SK-N-SH (cell line): ENCODE measurements around the gene YPEL1. TPM values are rescaled to one million over a fixed set of nuclear protein-coding genes. Genes with fewer than 3 reads are reported as not detected.

ENCODE experiments used
- CTCF ChIA-PET: fragments of 300-600, 350-600 bp; formaldehyde crosslinking; extraction: SDS; loops from one replicate; lab custom pipeline; 2021; lab: Yijun Ruan, JAX
- POLR2A ChIA-PET: fragments of 350-600 bp; sonication (Branson Sonifier 250); formaldehyde crosslinking; extraction: SDS; loops from one replicate; lab custom pipeline; 2020; ENCODE audit warnings: antibody characterized with exemption, inconsistent platforms; lab: Yijun Ruan, JAX
- DNase-seq: peaks from one replicate; pipeline ENCODE4 v3.0.0; 2012
- H2AFZ ChIP-seq: fragments of 200-600 bp; sonication (generic); 2 replicates; pipeline ENCODE4 v1.8.1; 2016; ENCODE audit warnings: antibody characterized with exemption, mild to moderate bottlenecking, low read depth
- H3F3A ChIP-seq: fragments of 200-600 bp; sonication (generic); replicated peaks from 2 replicates; pipeline ENCODE3; 2016; ENCODE audit warnings: antibody characterized with exemption, mild to moderate bottlenecking; ENCODE audit not compliant: insufficient read depth
- H3K27ac ChIP-seq, 2 experiments: fragments of 200-500 bp in 1 of 2; fragments of 200-600 bp in 1 of 2; sonication (Bioruptor generic) in 1 of 2; sonication (generic), shearing (Covaris generic) in 1 of 2; 2 replicates each; pipeline versions ENCODE4 v1.5.1 to v1.6.1; 2014 to 2016; ENCODE audit warnings: low read depth in 2 of 2, inconsistent platforms in 1 of 2, low read length in 1 of 2, mild to moderate bottlenecking in 1 of 2, mixed read lengths in 1 of 2
- H3K27me3 ChIP-seq: fragments of 200-600 bp; sonication (generic), shearing (Covaris generic); 2 replicates; pipeline ENCODE4 v1.6.1; 2016; ENCODE audit warnings: mixed run types; ENCODE audit not compliant: insufficient read depth
- H3K36me3 ChIP-seq, 2 experiments: fragments of 200-500 bp in 1 of 2; fragments of 200-600 bp in 1 of 2; sonication (Bioruptor generic) in 1 of 2; sonication (generic) in 1 of 2; replicated peaks in 1 of 2; 2 replicates each; pipeline versions ENCODE3 to v1.5.1; 2014 to 2016; ENCODE audit warnings: low read length in 1 of 2, mild to moderate bottlenecking in 1 of 2; ENCODE audit not compliant: insufficient read depth in 2 of 2, control insufficient read depth in 1 of 2
- H3K4me1 ChIP-seq, 2 experiments: fragments of 200-500 bp in 1 of 2; fragments of 200-600 bp in 1 of 2; sonication (Bioruptor generic) in 1 of 2; sonication (generic), shearing (Covaris generic) in 1 of 2; 2 replicates each; pipeline versions ENCODE4 v1.5.1 to v1.6.1; 2014 to 2016; ENCODE audit warnings: low read depth in 1 of 2, low read length in 1 of 2, mixed run types in 1 of 2; ENCODE audit not compliant: insufficient read depth in 2 of 2, control insufficient read depth in 1 of 2
- H3K4me2 ChIP-seq: fragments of 200-600 bp; sonication (generic), shearing (Covaris generic); 2 replicates; pipeline ENCODE4 v1.6.1; 2017; ENCODE audit warnings: mixed run types
- H3K4me3 ChIP-seq, 2 experiments: fragments of 200-500 bp in 1 of 2; fragments of 200-600 bp in 1 of 2; sonication (Bioruptor generic) in 1 of 2; sonication (generic), shearing (Covaris generic) in 1 of 2; 2 replicates each; pipeline versions ENCODE4 v1.5.1 to v1.8.1; 2014 to 2016; ENCODE audit warnings: low read depth in 2 of 2, inconsistent platforms in 1 of 2, low read length in 1 of 2, mild to moderate bottlenecking in 1 of 2, mixed read lengths in 1 of 2, moderate library complexity in 1 of 2
- H3K79me2 ChIP-seq: fragments of 200-600 bp; sonication (generic); 2 replicates; pipeline ENCODE4 v1.8.1; 2017; ENCODE audit warnings: mild to moderate bottlenecking; ENCODE audit not compliant: insufficient read depth
- H3K9ac ChIP-seq: fragments of 200-600 bp; sonication (generic); 2 replicates; pipeline ENCODE4 v1.6.1; 2017; ENCODE audit warnings: mixed run types
- H3K9me2 ChIP-seq: fragments of 200-600 bp; sonication (generic); 2 replicates; pipeline ENCODE4 v1.6.1; 2017; ENCODE audit warnings: mixed run types
- H3K9me3 ChIP-seq: fragments of 200-600 bp; sonication (generic); 2 replicates; pipeline ENCODE4 v1.6.1; 2017; ENCODE audit warnings: mixed run types, mild to moderate bottlenecking, moderate library complexity
- H4K20me1 ChIP-seq: fragments of 200-600 bp; sonication (generic); 2 replicates; pipeline ENCODE4 v1.6.1; 2017; ENCODE audit warnings: mild to moderate bottlenecking, mixed run types; ENCODE audit not compliant: insufficient read depth
- CHD2 ChIP-seq: fragments of 150-350 bp; IDR thresholded peaks from 2 replicates; pipeline ENCODE4 v1.6.1; 2018; ENCODE audit warnings: low read length; ENCODE audit not compliant: partially characterized antibody
- FOSL2 ChIP-seq: IDR thresholded peaks from 2 replicates; pipeline ENCODE4 v1.4.0; 2012; ENCODE audit warnings: low read depth, mild to moderate bottlenecking, moderate library complexity, borderline replicate concordance
- FOXJ3 ChIP-seq: sonication (generic); formaldehyde crosslinking; IDR thresholded peaks from 2 replicates; pipeline ENCODE4 v1.5.1; 2020; ENCODE audit warnings: mild to moderate bottlenecking, missing genetic modification reagents
- FOXM1 ChIP-seq: IDR thresholded peaks from 2 replicates; pipeline ENCODE4 v1.4.0; 2012; ENCODE audit warnings: low read depth, mild to moderate bottlenecking
- MEF2A ChIP-seq: IDR thresholded peaks from 2 replicates; pipeline ENCODE4 v1.4.0; 2012; ENCODE audit warnings: low read depth, borderline replicate concordance
- NRF1 ChIP-seq: IDR thresholded peaks from 2 replicates; pipeline ENCODE4 v1.6.1; 2012; ENCODE audit warnings: low read depth, mild to moderate bottlenecking, low read length
- POLR2AphosphoS5 ChIP-seq: IDR thresholded peaks from 2 replicates; pipeline ENCODE4 v1.6.1; 2012; ENCODE audit warnings: low read depth, low read length
- RAD21 ChIP-seq: IDR thresholded peaks from 2 replicates; pipeline ENCODE4 v1.6.1; 2012; ENCODE audit warnings: mild to moderate bottlenecking, low read length
- RCOR1 ChIP-seq: fragments of 150-350 bp; IDR thresholded peaks from 2 replicates; pipeline ENCODE4 v1.6.1; 2017; ENCODE audit warnings: antibody characterized with exemption, low read length
- SMC3 ChIP-seq: IDR thresholded peaks from 2 replicates; pipeline ENCODE4 v1.6.1; 2012; ENCODE audit warnings: low read depth, low read length, improper control_type of control experiment
- TAF1 ChIP-seq: IDR thresholded peaks from 2 replicates; pipeline ENCODE4 v1.6.1; 2012; ENCODE audit warnings: low read depth, mild to moderate bottlenecking, low read length, moderate library complexity, borderline replicate concordance
- TCF12 ChIP-seq: IDR thresholded peaks from 2 replicates; pipeline ENCODE4 v1.4.0; 2012
- TEAD4 ChIP-seq: IDR thresholded peaks from 2 replicates; pipeline ENCODE4 v1.4.0; 2012; ENCODE audit warnings: mild to moderate bottlenecking, borderline replicate concordance; ENCODE audit not compliant: insufficient read depth
- YY1 ChIP-seq: IDR thresholded peaks from 2 replicates; pipeline ENCODE4 v1.4.0; 2012; ENCODE audit warnings: low read depth, mild to moderate bottlenecking
- WGBS: methylation state at CpG from one replicate; pipeline ENCODE4 v1.1.6; 2017; ENCODE audit warnings: low lambda C conversion rate; 5-methylcytosine and 5-hydroxymethylcytosine counted together
- polyA plus RNA-seq, 3 experiments: library from polyadenylated mRNA; depleted of rRNA; stranded (reverse); fragments of >200 nt; gene quantifications; 2 replicates each; pipeline ENCODE4 v1.2.3, GENCODE V29; 2012
- TF ChIP-seq, protein P1 (sequence below): fragments of 200-600 bp; sonication (generic); IDR thresholded peaks from 2 replicates; pipeline ENCODE4 v1.6.1; 2017; ENCODE audit warnings: antibody characterized with exemption, mild to moderate bottlenecking, moderate library complexity
- TF ChIP-seq, protein P2 (sequence below): IDR thresholded peaks from 2 replicates; pipeline ENCODE4 v1.4.0; 2012; ENCODE audit warnings: low read depth, borderline replicate concordance
- TF ChIP-seq, protein P3 (sequence below): IDR thresholded peaks from 2 replicates; pipeline ENCODE4 v1.4.0; 2012; ENCODE audit warnings: low read depth

The YPEL1 gene
- polyA plus RNA-seq, 1 of the 3 experiments (the other 2 are of a cell fraction) = 2.4 TPM

DNA sequence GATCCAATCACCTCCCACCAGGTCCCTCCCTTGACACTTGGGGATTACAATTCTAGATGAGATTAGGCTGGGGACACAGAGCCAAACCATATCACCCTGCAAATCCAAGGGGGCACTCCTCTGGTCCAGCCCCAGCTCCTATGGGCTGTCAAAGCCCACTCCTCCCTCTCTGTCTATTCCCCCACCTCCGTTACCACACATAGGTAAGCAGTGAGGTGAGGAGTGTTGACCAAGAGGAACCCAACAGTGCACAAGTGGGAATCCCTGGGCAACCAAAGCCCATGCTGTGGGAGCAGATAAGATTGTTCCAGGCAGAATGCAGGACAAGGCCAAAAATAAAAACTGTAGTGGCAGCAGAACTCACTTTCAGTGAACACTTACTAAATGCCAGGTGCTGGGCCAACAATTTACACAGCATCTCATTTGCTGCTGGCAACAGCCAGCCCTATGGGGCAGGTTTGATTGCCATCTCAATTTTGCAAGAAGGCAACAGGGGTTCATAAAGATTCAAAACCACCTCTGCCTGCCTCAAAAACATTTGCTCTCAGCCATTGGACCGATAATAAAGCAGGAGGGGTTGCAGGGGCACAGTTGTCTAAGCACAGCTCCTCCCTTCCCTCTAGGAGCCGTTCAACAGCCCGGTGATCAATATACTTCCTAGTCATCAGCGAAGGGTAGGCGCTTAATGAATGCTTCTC is 84.6 kb downstream of the YPEL1 start:
- POLR2A ChIA-PET = interaction anchor here (1.5 kb wide), 2 partner anchors 9 to 15 kb away, joined by 6 read pairs; partner anchors contain the start of genes PPIL2 and SDF2L1
- peak overlapping the region; percentile 100 for H3K4me2 ChIP-seq
- H3K9me3 ChIP-seq = no peaks in the 10 kb centered on the region
- peaks cover 2% of the 10 kb centered on the region for H3F3A ChIP-seq
- H4K20me1 ChIP-seq = no peaks in the 10 kb centered on the region
- peaks cover 0 to 8% of the 10 kb centered on the region in 2 experiments for H3K36me3 ChIP-seq
- H3K9me2 ChIP-seq = no peaks in the 10 kb centered on the region
- peak overlapping the region; percentile 98 for H2AFZ ChIP-seq
- peak overlapping the region; percentile 83 for H3K9ac ChIP-seq
- TF ChIP-seq TAF1 (no peak), YY1 (no peak)
- TF ChIP-seq, all 33 proteins: peak for 0
- no peak for DNase-seq
- Histone ChIP-seq H3K27ac (peak overlapping the region; percentile 63 to 67), H3K4me3 (peak overlapping the region; percentile 71 to 95), H3K79me2 (peaks cover 15% of the 10 kb centered on the region), H3K4me1 (peaks cover 8 to 20% of the 10 kb centered on the region in 2 experiments; a peak in 2 of 4 replicates), H3K27me3 (no peaks in the 10 kb centered on the region)
- 35% methylated on average over 6 of the region's 6 CpGs for WGBS
- CTCF ChIA-PET = interaction anchor here (0.9 to 3.8 kb wide), 2 partner anchors 8 to 22 kb away, joined by 4 to 23 read pairs; partner anchors contain the start of gene SDF2L1

DNA sequence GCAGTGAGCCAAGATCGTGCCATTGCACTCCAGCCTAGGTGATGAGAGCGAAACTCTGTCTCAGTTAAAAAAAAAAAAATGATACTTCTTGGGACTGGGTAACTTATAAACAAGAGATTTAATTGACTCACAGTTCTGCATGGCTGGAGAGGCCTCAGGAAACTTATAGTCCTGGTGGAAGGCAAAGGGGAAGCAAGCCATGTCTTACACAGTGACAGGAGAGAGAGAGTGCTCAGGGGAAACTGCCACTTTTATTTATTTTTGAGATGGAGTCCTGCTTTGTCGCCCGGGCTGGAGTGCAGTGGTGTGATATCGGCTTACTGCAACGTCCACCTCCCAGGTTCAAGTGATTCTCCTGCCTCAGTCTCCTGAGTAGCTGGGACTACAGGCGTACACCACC is 85.3 kb downstream of the YPEL1 start:
- H3K9me2 ChIP-seq = no peaks in the 10 kb centered on the region
- H2AFZ ChIP-seq = no peak overlapping the region
- 95% methylated on average over 6 of the region's 7 CpGs for WGBS
- peaks cover 15% of the 10 kb centered on the region for H3K79me2 ChIP-seq
- no peak overlapping the region for H3K9ac ChIP-seq
- H3K27me3 ChIP-seq = no peaks in the 10 kb centered on the region
- no peak overlapping the region for H3K4me3 ChIP-seq
- peaks cover 8 to 20% of the 10 kb centered on the region in 2 experiments; a peak in 2 of 4 replicates for H3K4me1 ChIP-seq
- H3K9me3 ChIP-seq = no peaks in the 10 kb centered on the region
- H3K4me2 ChIP-seq = peak overlapping the region; percentile 100; the same call in 1 of the 2 replicates
- H3K27ac ChIP-seq = no peak overlapping the region
- peaks cover 0 to 8% of the 10 kb centered on the region in 2 experiments for H3K36me3 ChIP-seq
- TF ChIP-seq SMC3 = no peak
- TF ChIP-seq NRF1 = no peak
- TF ChIP-seq POLR2AphosphoS5 = no peak
- no peak for TF ChIP-seq MEF2A
- TF ChIP-seq RAD21 = no peak
- TF ChIP-seq TEAD4 = no peak
- TF ChIP-seq, protein P1, sequence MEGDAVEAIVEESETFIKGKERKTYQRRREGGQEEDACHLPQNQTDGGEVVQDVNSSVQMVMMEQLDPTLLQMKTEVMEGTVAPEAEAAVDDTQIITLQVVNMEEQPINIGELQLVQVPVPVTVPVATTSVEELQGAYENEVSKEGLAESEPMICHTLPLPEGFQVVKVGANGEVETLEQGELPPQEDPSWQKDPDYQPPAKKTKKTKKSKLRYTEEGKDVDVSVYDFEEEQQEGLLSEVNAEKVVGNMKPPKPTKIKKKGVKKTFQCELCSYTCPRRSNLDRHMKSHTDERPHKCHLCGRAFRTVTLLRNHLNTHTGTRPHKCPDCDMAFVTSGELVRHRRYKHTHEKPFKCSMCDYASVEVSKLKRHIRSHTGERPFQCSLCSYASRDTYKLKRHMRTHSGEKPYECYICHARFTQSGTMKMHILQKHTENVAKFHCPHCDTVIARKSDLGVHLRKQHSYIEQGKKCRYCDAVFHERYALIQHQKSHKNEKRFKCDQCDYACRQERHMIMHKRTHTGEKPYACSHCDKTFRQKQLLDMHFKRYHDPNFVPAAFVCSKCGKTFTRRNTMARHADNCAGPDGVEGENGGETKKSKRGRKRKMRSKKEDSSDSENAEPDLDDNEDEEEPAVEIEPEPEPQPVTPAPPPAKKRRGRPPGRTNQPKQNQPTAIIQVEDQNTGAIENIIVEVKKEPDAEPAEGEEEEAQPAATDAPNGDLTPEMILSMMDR = no peak
- no peak for TF ChIP-seq FOSL2
- TF ChIP-seq CHD2 = no peak
- no peak for TF ChIP-seq FOXM1
- TF ChIP-seq YY1 = no peak
- TF ChIP-seq TCF12 = no peak
- TF ChIP-seq, protein P2, sequence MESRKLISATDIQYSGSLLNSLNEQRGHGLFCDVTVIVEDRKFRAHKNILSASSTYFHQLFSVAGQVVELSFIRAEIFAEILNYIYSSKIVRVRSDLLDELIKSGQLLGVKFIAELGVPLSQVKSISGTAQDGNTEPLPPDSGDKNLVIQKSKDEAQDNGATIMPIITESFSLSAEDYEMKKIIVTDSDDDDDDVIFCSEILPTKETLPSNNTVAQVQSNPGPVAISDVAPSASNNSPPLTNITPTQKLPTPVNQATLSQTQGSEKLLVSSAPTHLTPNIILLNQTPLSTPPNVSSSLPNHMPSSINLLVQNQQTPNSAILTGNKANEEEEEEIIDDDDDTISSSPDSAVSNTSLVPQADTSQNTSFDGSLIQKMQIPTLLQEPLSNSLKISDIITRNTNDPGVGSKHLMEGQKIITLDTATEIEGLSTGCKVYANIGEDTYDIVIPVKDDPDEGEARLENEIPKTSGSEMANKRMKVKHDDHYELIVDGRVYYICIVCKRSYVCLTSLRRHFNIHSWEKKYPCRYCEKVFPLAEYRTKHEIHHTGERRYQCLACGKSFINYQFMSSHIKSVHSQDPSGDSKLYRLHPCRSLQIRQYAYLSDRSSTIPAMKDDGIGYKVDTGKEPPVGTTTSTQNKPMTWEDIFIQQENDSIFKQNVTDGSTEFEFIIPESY = no peak
- no peak for TF ChIP-seq RCOR1
- TF ChIP-seq, protein P3, sequence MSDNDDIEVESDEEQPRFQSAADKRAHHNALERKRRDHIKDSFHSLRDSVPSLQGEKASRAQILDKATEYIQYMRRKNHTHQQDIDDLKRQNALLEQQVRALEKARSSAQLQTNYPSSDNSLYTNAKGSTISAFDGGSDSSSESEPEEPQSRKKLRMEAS = no peak
- no peak for TF ChIP-seq FOXJ3 (CRISPR knock-in tag)
- H4K20me1 ChIP-seq = no peaks in the 10 kb centered on the region
- DNase-seq = no peak
- ChIA-PET POLR2A (interaction anchor here (1.5 kb wide), 1 partner anchor 8 kb away, joined by 6 read pairs; the partner anchor contains the start of gene SDF2L1), CTCF (no interaction called here)
- H3F3A ChIP-seq = no peaks in the 10 kb centered on the region
